Hematopoietic multipotent progenitor cell treated with erythropoietin and hydrocortisone succinate and interleukin-3 and kit ligand, for 17 days (in vitro differentiated cells): ENCODE data around the gene ATXN1.

Experiments used
- DNase-seq: peaks from one replicate; pipeline ENCODE4 v3.0.0-alpha.2; 2015; ENCODE audit warnings: low spot score

The ATXN1 gene

DNA sequence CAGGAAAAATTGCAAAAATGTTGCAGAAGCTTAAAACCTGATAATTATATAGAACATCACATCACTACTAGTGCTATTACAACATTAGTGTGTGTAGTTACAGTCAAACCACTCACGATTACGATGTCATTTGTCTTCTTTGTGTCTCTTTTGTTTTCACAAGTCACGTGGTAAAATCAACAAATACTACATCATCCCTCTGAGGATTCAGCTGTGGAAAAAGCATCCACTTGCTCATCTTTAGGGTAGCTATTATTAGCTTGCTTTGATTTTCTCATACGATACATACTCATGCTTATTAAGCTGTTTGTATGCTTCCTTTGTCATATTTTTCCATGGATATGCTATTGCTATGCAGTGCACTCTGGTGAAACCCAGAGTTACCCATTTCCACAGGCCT, 22.2 kb upstream of the ATXN1 start:
- no peak for DNase-seq

DNA sequence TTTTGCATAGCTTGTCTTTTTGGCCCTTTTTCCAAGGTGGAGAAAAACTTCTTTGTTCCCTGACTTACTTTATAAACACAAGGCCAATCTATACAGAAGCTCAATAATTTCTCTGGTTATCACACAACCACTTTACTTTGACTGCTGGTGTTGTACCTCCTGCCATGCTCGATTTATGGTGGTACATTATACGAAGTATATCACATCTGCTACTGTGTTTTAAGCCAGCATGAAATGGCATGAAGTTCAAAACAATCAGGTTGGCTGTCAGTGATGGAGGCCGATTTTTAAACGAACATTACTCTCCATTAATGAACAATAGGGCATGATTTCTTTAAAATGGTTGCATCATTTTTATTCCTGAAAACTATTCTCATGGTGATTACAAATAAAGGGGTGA, 21.0 kb upstream of the ATXN1 start:
- no peak for DNase-seq

GRCh38 chr6:16781348-16782169, 20.3 kb upstream of the ATXN1 start:
- DNase-seq: no peak

DNA sequence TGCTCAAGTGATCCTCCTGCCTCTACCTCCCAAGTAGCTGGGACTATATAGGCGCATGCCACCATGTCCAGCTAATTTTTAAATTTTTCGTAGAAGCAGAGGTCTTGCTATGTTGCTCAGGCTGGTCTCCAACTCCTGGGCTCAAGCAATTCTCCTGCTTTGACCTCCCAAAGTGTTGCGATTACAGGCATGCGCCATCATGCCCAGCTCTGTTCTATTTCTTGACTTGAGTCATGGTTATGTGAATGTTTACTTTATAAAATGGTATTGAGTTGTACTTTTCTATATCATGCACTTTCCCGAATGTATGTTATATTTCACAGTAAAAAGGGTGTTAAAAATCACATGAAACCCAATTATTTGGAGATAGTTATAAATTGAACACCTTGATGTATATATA, 17.3 kb upstream of the ATXN1 start:
- DNase-seq: no peak

GRCh38 chr6:16777794-16778193, 16.5 kb upstream of the ATXN1 start:
- DNase-seq: no peak

GRCh38 chr6:16776394-16777017, 15.2 kb upstream of the ATXN1 start:
- DNase-seq: no peak

GRCh38 chr6:16774437-16774836, 13.2 kb upstream of the ATXN1 start:
- DNase-seq: no peak

DNA sequence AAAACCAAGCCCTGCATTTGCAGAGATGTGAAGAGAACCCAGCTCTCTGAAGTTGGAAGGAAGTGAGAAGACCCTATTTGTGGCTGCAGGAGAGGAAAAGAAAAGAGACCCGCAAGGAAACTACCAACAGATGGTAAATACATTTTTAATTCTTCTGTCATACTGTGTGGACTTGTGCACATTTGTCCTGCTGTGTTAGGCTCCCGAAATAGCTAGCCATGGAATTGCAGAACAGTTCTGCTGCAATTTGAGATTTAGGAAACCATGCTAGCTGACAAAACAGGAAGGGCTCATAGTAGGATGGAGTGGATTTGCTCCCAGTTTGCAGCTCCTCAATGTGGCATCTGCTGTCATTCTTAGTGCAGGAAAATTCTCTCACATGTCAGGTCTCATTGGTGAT, 12.1 kb upstream of the ATXN1 start:
- no peak for DNase-seq

DNA sequence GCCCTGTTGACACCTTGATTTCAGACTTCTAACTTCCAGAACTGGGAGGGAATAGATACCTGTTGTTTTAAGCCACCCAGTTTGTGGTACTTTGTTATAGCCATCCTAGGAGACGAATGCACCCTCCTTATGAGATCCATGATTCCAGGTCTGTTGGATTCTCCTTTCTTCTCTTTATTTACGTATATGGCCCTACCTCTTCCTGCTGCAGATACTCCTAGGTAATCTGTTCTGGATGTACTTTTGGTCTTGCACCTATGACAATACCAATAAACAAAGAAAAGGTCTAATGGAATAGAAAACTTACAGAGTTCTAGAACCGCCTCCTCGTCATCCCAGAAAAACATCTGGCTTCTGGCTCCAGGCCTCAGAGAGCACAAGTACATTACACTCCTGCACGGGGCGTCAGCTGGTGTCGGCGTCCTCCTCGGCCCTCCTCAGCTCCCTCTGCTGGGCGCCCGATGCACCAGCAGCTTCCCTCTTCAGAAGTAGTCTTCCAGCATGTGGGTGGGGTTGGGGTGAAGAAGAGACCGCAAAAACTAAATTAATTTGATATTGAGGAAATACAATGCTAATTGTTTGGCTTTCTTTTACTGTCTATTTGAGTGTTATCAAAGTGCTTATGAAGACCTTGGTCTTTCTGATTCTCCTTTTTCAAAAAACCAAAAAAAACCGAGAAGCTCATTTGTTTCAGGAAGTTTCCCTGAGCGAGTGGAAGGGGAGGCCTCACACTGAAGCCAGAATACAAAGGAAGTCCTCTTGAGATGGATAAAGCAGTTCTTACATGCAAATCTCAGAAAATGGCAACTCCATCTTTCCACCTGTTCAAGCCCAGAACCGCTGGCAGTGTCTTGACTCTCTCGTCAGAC, 9.7 kb upstream of the ATXN1 start:
- peak; percentile 24 for DNase-seq

GRCh38 chr6:16769986-16770376, 8.7 kb upstream of the ATXN1 start:
- DNase-seq: no peak

DNA sequence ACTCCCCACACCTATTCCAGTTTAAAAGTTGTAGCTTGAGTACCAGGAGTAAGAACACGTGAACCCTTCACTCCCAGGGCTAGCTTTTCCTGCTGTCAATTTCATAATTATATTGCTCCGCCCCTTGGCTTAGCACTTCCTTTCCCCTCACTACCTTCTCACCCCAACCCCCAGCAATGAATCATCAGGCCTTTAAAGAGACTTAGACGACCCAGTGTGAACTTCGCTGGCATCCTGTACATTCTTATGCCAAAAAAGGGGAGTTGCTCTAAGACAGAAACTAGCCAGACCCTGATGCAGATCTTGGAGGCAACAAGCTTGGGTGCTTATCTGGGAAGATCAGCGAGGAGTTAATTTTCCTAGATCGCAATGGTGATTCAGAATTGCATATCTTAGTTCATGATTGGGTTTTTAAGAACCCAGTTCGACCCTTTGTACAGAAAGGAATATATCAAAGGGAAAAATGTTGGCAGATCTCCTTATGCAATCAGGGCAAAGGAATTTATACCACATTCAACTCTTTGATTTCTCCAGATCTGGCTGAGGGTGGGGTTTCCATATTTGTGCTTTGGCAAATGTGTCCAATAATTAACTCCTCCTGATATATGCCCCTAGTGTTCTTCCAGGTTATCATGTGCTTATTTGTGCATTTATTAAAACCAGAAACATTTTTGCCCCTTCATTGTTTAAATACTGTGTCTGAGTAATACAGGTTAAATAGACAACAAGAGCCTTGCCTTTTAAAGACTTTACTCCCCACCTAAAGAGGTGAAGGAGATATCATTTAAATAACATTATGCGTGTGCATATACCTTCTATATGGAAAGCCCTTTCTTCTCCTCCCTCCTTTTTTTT, 8.1 kb upstream of the ATXN1 start:
- DNase-seq: no peak

DNA sequence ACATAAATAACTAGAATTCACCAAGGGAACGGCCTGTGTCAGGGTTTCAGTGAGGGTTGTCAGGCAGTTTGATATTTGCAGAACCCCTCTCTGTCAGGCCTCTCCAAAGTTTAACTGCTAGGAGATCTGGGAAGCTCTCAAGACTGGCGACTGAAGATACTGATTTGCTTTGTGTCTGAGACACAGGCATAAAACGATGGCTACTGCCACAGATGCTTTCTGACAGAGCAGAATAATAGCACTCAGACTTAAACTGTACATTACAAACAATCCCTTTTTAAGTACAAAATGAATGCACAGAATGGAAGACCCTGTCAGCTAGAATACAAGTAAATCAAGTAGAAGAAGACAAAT, 7.2 kb upstream of the ATXN1 start:
- no peak for DNase-seq

GRCh38 chr6:16767765-16768476, 6.7 kb upstream of the ATXN1 start:
- no peak for DNase-seq

DNA sequence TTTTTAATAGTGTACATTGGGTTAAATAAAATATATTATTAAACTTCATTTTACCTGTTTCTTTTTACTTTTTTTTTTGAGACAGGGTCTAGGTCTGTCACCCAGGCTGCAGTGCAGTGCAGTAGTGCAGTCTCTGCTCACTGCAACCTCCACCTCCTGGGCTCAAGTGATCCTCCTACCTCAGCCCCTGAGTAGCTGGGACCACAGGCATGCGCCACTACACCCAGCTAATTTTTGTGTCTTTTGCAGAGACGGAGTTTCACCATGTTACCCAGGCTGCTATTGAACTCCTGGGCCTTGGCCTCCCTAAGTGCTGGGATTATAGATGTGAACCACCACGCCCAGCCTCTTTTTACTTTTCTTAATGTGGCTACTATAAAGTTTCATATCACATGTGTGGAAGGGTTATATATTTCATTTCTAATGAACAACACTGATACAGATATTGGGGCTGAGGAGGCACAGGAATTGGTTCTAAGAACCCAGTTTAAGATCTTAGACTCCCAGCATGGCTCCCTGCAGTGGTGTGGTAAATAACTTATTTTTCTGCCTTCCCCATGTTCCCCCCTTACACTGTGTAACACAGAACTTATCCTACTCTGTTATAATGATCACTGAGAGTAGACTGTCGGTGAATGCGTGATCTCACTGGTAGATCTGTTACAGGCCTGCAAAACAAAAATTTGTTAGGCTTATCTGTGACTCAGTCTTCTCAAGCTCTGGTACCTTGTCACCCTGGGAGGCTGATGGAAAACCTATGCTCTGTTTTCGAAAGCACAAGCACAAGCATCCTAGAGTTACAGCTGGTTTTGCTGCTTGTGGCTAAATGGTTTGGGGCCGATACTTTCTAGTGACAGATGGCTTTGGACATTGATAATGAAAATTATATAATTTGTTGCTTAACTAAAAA, 5.8 kb upstream of the ATXN1 start:
- DNase-seq: no peak

DNA sequence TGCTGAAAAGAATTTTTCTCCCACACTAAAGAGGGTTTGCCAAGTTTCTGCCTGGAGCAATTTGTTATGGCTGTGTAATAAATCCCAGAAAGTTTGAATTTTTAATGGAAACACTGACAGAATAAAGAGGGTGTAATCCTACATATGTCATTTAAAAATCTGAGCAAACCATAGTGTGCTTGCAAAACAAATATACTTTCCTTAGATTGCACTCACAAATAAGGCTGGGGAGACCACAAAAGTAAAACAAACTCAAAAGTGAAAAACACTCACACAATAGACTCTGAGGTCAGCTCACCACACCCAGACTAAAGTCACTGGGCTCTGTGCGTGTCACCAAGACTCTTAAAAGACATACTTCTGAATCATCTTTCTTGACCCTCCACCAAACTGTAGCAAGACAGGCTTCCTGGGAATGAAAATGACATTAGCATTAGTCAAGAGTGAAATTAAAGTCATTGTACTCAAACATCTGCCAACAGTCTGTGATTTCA, 4.8 kb upstream of the ATXN1 start:
- DNase-seq: no peak

- DNase-seq: no peak
These were observed 4.0 kb upstream of the ATXN1 start for GRCh38 chr6:16765235-16765634.

- DNase-seq: no peak
These were observed 3.1 kb upstream of the ATXN1 start for GRCh38 chr6:16764188-16764950.

DNA sequence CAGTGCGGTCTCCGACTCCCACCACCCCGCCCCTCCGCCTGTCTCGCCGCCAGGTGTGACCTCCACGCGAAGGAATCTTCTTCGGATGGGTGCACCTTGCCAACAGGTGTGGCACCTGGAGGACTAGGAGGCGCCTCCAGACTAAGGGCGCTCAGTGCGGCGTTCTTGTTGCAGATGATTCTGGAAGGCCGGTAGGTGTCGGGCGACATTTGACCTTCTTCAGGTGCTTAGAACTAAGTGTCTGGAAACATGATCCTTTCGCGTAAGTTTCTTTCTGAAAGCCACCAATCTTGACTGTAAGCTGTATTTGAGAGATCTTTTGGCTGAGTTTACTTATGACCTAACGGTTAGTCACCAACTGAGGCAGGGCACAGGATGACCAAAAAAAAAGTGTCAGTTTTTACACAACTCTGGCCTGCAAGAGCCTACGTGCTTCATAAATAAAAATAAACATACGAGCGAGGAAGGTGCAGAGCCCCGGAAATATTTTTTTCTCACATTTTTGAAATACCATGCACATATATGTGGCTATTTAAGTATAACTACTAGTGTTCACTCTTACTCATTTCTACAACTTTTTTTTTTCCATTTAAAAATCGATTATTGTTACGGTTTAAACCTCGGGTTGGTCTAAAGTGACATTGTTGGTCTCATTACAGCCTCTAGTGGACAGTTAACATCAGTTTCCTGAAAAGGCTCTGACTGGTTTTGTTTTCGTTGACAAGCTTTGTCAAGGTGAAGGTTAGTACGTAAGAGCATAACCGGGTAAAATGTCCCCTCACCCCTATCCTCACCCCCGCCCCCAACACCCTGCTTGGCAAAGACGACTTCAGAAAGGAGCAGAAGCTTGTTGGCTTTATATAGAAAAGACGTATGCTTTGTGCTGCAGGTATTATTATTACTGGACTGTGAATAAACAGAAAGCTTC, 1.6 kb upstream of the ATXN1 start:
- DNase-seq: peak; percentile 9
